Sigmoid colon (tissue), 7 donors: Measurements from ENCODE around the gene GALNT10. TPM values are rescaled to one million over a fixed set of nuclear protein-coding genes. Genes with fewer than 3 reads are reported as not detected.

Experiments used
- DNase-seq: peaks from one replicate; pipeline ENCODE4 v3.0.0-alpha.2; 2019
- H3K27ac ChIP-seq, 4 donors: fragments of 200-600 bp; sonication (generic); one replicate each; pipeline ENCODE4 v1.5.1; 2016 to 2019; ENCODE audit warnings: mild to moderate bottlenecking in 1 of 4
- H3K27me3 ChIP-seq, 3 donors: fragments of 200-600 bp; sonication (generic); one replicate each; pipeline ENCODE4 v1.5.1; 2019; ENCODE audit warnings: mild to moderate bottlenecking in 1 of 3
- H3K36me3 ChIP-seq, 4 donors: fragments of 200-600 bp; sonication (generic); one replicate each; pipeline ENCODE4 v1.5.1; 2016 to 2019
- H3K4me1 ChIP-seq, 4 donors: fragments of 200-600 bp; sonication (generic); one replicate each; pipeline ENCODE4 v1.5.1; 2017 to 2019
- H3K4me3 ChIP-seq, 4 donors: fragments of 200-600 bp; sonication (generic); one replicate each; pipeline ENCODE4 v1.5.1; 2017 to 2019; ENCODE audit warnings: mild to moderate bottlenecking in 2 of 4, moderate library complexity in 1 of 4
- H3K9me3 ChIP-seq, 4 donors: fragments of 200-600 bp in 3 of 4; sonication (generic) in 3 of 4; one replicate each; pipeline versions ENCODE4 v1.5.1 to v1.6.1; 2013 to 2019
- CTCF ChIP-seq, 4 experiments: fragments of 450-650 bp in 3 of 4; fragments of 200-600 bp in 1 of 4; IDR thresholded peaks; one replicate each; pipeline ENCODE4 v1.5.1; 2016 to 2019; ENCODE audit warnings: antibody characterized with exemption in 4 of 4, mild to moderate bottlenecking in 3 of 4, moderate library complexity in 2 of 4
- EP300 ChIP-seq, 4 donors: sonication (generic); formaldehyde crosslinking; IDR thresholded peaks; one replicate each; pipeline ENCODE4 v1.6.1; 2017; ENCODE audit warnings: antibody characterized with exemption in 4 of 4
- POLR2A ChIP-seq, 2 donors: fragments of 450-650 bp; IDR thresholded peaks; one replicate each; pipeline ENCODE4 v1.6.1; 2016; ENCODE audit warnings: antibody characterized with exemption in 2 of 2, mild to moderate bottlenecking in 2 of 2, moderate library complexity in 2 of 2
- POLR2AphosphoS5 ChIP-seq, 4 donors: sonication (generic); formaldehyde crosslinking; IDR thresholded peaks; one replicate each; pipeline ENCODE4 v1.6.1; 2017; ENCODE audit warnings: antibody characterized with exemption in 4 of 4
- WGBS, 2 donors: extraction: QIAGEN DNeasy Blood & Tissue Kit; methylation state at CpG; one replicate each; pipeline ENCODE4 v1.1.7; 2013; 5-methylcytosine and 5-hydroxymethylcytosine counted together
- intact Hi-C: fragments of 100-400 bp; cut with DNase I; formaldehyde crosslinking; loops from one replicate; pipeline ENCODE4 v1.15.1; 2023
- polyA plus RNA-seq, 3 donors: library from polyadenylated mRNA; stranded (reverse); fragments of 200-250 nt; gene quantifications; one replicate each; pipeline ENCODE4 v1.2.3, GENCODE V29; 2013
- total RNA-seq, 4 donors: library from RNA; depleted of rRNA; stranded (reverse); fragments of >200 nt; gene quantifications; one replicate each; pipeline ENCODE4 v1.1.0, GENCODE V29; 2016
- donor health status: healthy with polysubstance abuse.
- donor health status: Bipolar disorder and iron deficiency.
- donor health status: healthy.

GALNT10 gene
- total and polyA plus RNA-seq, 7 donors: 6.0 to 41.7 (median 24.3) TPM

- Histone ChIP-seq H3K9me3 (no peaks in the 10 kb centered on the region), H3K36me3 (peaks cover 0 to 31% (median 2%) of the 10 kb centered on the region in 4 donors), H3K27me3 (no peaks in the 10 kb centered on the region), H3K4me1 (no peaks in the 10 kb centered on the region), H3K4me3 (no peak overlapping the region), H3K27ac (no peak overlapping the region)
- WGBS, 2 donors: 95 to 96% methylated on average over 3 of the region's 3 CpGs
- TF ChIP-seq CTCF (IDR thresholded peaks at IDR 0.05): no peak
- no peak for TF ChIP-seq EP300 (IDR thresholded peaks at IDR 0.05)
- no peak for TF ChIP-seq POLR2A (IDR thresholded peaks at IDR 0.05)
- TF ChIP-seq POLR2AphosphoS5 (IDR thresholded peaks at IDR 0.05): no peak
- intact Hi-C loops: no loop called here
- no peak for DNase-seq
These were observed 138.5 kb downstream of the GALNT10 start for GRCh38 chr5:154329062-154329461.

DNA sequence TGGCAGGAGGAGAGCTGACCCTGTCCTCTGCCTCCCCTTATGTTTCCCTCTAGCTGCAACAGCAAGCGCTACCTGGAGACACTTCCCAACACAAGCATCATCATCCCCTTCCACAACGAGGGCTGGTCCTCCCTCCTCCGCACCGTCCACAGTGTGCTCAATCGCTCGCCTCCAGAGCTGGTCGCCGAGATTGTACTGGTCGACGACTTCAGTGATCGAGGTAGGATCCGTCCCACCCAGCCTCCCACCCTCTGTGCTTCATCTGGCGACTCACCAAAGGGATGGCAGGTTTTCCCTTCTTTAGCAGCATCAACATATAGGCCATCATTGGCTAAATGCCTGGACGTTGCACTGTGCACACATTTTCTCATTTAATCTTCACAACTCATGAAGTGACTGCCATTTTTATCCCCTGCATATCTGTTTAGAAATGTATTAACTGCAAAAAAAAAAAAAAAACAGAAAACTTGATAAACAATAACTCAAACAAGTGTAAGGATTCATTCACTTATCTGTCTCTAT is 139.0 kb downstream of the GALNT10 start:
- DNase-seq: no peak
- 96 to 97% methylated on average over 14 of the region's 14 CpGs for WGBS, 2 donors
- Histone ChIP-seq H3K4me1 (no peaks in the 10 kb centered on the region), H3K36me3 (peaks cover 0 to 33% (median 2%) of the 10 kb centered on the region in 4 donors), H3K4me3 (no peak overlapping the region), H3K27ac (no peak overlapping the region), H3K27me3 (no peaks in the 10 kb centered on the region), H3K9me3 (no peaks in the 10 kb centered on the region)
- no peak for TF ChIP-seq EP300 (IDR thresholded peaks at IDR 0.05)
- no peak for TF ChIP-seq POLR2A (IDR thresholded peaks at IDR 0.05)
- no peak for TF ChIP-seq POLR2AphosphoS5 (IDR thresholded peaks at IDR 0.05)
- TF ChIP-seq CTCF (IDR thresholded peaks at IDR 0.05): no peak
- intact Hi-C loops: no loop called here

GRCh38 chr5:154330097-154330667 is 139.6 kb downstream of the GALNT10 start:
- no peaks in the 10 kb centered on the region for H3K4me1 ChIP-seq
- H3K27ac ChIP-seq: no peak overlapping the region
- 94 to 99% methylated on average over 3 of the region's 3 CpGs for WGBS, 2 donors
- TF ChIP-seq POLR2A (IDR thresholded peaks at IDR 0.05) (no peak), CTCF (IDR thresholded peaks at IDR 0.05) (no peak), POLR2AphosphoS5 (IDR thresholded peaks at IDR 0.05) (no peak), EP300 (IDR thresholded peaks at IDR 0.05) (no peak)
- H3K4me3 ChIP-seq: no peak overlapping the region
- DNase-seq: no peak
- no peaks in the 10 kb centered on the region for H3K9me3 ChIP-seq
- no peaks in the 10 kb centered on the region for H3K27me3 ChIP-seq
- intact Hi-C loops: no loop called here
- peaks cover 0 to 37% (median 2%) of the 10 kb centered on the region in 4 donors for H3K36me3 ChIP-seq

DNA sequence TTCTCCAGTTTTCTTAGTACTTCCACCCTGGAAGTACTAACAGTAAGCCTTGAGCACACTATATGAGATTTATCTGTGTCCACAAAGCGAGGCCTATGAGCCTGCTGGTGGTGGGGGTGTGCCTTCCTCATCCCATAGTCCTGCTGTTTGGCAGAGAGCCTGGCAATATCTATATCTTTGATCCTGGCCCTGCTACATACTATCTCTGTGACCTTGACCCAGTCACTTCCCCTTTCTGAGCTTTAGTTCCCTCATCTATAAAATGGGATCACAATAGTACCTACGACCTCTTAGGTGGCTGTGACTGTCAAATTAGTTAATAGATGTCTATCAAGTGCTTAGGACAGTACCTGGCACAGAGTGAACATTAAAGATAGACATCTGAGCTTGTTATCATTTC is 140.7 kb downstream of the GALNT10 start:
- H3K4me1 ChIP-seq: peaks cover 0 to 4% (median 0%) of the 10 kb centered on the region in 4 donors
- H3K36me3 ChIP-seq: peaks cover 0 to 37% (median 2%) of the 10 kb centered on the region in 4 donors
- intact Hi-C loops: no loop called here
- TF ChIP-seq POLR2AphosphoS5 (IDR thresholded peaks at IDR 0.05) (no peak), CTCF (IDR thresholded peaks at IDR 0.05) (no peak), POLR2A (IDR thresholded peaks at IDR 0.05) (no peak), EP300 (IDR thresholded peaks at IDR 0.05) (no peak)
- H3K27ac ChIP-seq: no peak overlapping the region
- no peaks in the 10 kb centered on the region for H3K27me3 ChIP-seq
- 87 to 92% methylated on average over 2 of the region's 2 CpGs for WGBS, 2 donors
- no peak overlapping the region for H3K4me3 ChIP-seq
- DNase-seq: no peak
- no peaks in the 10 kb centered on the region for H3K9me3 ChIP-seq
